Esophagus muscularis mucosa (tissue), 4 donors: ENCODE data around the gene MN1. TPM values are rescaled to one million over a fixed set of nuclear protein-coding genes. Genes with fewer than 3 reads are reported as not detected.

Source experiments
- DNase-seq: peaks from one replicate; pipeline ENCODE4 v3.0.0-alpha.2; 2017; ENCODE audit errors: extremely low spot score
- H3K27ac ChIP-seq, 4 donors: fragments of 200-600 bp; sonication (generic); replicated peaks in 1 of 4; 1 replicate in 3 of 4; 2 replicates in 1 of 4; pipeline ENCODE4 v1.5.1; 2016 to 2019; ENCODE audit warnings: mild to moderate bottlenecking in 1 of 4
- H3K27me3 ChIP-seq, 4 donors: fragments of 200-600 bp; sonication (generic); one replicate each; pipeline versions ENCODE4 v1.5.1 to v1.6.0; 2016 to 2019
- H3K36me3 ChIP-seq, 4 donors: fragments of 200-600 bp; sonication (generic); one replicate each; pipeline ENCODE4 v1.5.1; 2016 to 2019
- H3K4me1 ChIP-seq, 4 donors: fragments of 200-600 bp; sonication (generic); one replicate each; pipeline ENCODE4 v1.5.1; 2016 to 2019
- H3K4me3 ChIP-seq, 4 donors: fragments of 200-600 bp; sonication (generic); 1 replicate in 2 of 4; 2 replicates in 2 of 4; pipeline ENCODE4 v1.5.1; 2016 to 2019; ENCODE audit warnings: mild to moderate bottlenecking in 4 of 4, moderate library complexity in 1 of 4
- H3K9me3 ChIP-seq, 4 donors: fragments of 200-600 bp; sonication (generic); 1 replicate in 3 of 4; 2 replicates in 1 of 4; pipeline ENCODE4 v1.5.1; 2016 to 2019
- EP300 ChIP-seq: sonication (generic); formaldehyde crosslinking; IDR thresholded peaks from one replicate; pipeline ENCODE4 v1.6.1; 2017; ENCODE audit warnings: antibody characterized with exemption
- POLR2A ChIP-seq: fragments of 450-650 bp; IDR thresholded peaks from one replicate; pipeline ENCODE4 v1.6.1; 2017; ENCODE audit warnings: antibody characterized with exemption, moderate library complexity, mild to moderate bottlenecking, low read depth
- POLR2AphosphoS5 ChIP-seq, 2 donors: sonication (generic); formaldehyde crosslinking; IDR thresholded peaks; one replicate each; pipeline ENCODE4 v1.6.1; 2017; ENCODE audit warnings: antibody characterized with exemption in 2 of 2
- WGBS: methylation state at CpG from one replicate; pipeline ENCODE4 v1.1.5; 2018; 5-methylcytosine and 5-hydroxymethylcytosine counted together
- intact Hi-C: fragments of 100-400 bp; cut with DNase I; formaldehyde crosslinking; loops from one replicate; pipeline ENCODE4 v1.15.1; 2023
- total RNA-seq, 4 donors: library from RNA; depleted of rRNA; stranded (reverse); fragments of >200 nt; gene quantifications; one replicate each; pipeline versions ENCODE4 v1.1.0 to v1.2.1, GENCODE V29; 2016
- TF ChIP-seq, protein P1 (sequence below), 3 experiments: fragments of 200-600 bp in 2 of 3; fragments of 450-650 bp in 1 of 3; sonication (generic) in 2 of 3; IDR thresholded peaks; one replicate each; pipeline ENCODE4 v1.5.1; 2017 to 2019; ENCODE audit warnings: antibody characterized with exemption in 3 of 3, mild to moderate bottlenecking in 2 of 3, moderate library complexity in 1 of 3

Gene MN1
- total RNA-seq, 4 donors from 2014 or later, result 16.2 to 47.3 (median 29.0) TPM

DNA sequence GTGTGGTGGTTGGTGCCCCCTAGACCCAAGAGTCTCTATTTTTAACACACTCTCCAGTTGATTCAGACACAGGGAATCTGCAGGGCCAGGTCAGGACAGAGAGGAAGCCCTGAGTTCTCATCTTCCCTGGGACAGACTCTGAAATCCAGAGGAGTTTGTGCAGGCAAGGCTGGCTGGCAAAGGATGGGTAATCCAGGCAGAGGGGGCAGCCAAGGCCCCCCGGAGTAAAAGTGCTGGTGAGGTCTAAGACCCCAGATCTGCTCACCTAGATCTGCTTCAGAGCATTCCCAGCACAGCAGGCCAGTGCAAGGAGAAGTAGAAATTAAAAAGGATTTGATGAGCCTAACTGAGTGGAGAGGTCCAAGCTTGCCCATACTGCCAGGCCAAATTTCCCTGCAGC, 40.6 kb upstream of the MN1 start:
- no peaks in the 10 kb centered on the region for H3K27me3 ChIP-seq
- DNase-seq, result no peak
- no peak for TF ChIP-seq EP300
- TF ChIP-seq POLR2AphosphoS5 (IDR thresholded peaks at IDR 0.05), result no peak
- TF ChIP-seq, protein P1, sequence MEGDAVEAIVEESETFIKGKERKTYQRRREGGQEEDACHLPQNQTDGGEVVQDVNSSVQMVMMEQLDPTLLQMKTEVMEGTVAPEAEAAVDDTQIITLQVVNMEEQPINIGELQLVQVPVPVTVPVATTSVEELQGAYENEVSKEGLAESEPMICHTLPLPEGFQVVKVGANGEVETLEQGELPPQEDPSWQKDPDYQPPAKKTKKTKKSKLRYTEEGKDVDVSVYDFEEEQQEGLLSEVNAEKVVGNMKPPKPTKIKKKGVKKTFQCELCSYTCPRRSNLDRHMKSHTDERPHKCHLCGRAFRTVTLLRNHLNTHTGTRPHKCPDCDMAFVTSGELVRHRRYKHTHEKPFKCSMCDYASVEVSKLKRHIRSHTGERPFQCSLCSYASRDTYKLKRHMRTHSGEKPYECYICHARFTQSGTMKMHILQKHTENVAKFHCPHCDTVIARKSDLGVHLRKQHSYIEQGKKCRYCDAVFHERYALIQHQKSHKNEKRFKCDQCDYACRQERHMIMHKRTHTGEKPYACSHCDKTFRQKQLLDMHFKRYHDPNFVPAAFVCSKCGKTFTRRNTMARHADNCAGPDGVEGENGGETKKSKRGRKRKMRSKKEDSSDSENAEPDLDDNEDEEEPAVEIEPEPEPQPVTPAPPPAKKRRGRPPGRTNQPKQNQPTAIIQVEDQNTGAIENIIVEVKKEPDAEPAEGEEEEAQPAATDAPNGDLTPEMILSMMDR (IDR thresholded peaks at IDR 0.05), result no peak
- TF ChIP-seq POLR2A, result no peak
- intact Hi-C loops, result no loop called here
- H3K9me3 ChIP-seq, result no peaks in the 10 kb centered on the region
- WGBS, result no CpG with 5 or more reads among the region's 1 CpG
- peak overlapping the region in 1 of 4 donors; percentile 8 for H3K27ac ChIP-seq
- H3K4me3 ChIP-seq, result no peak overlapping the region
- peaks cover 8 to 14% (median 11%) of the 10 kb centered on the region in 4 donors for H3K4me1 ChIP-seq
- peaks cover 0 to 19% (median 8%) of the 10 kb centered on the region in 4 donors for H3K36me3 ChIP-seq

DNA sequence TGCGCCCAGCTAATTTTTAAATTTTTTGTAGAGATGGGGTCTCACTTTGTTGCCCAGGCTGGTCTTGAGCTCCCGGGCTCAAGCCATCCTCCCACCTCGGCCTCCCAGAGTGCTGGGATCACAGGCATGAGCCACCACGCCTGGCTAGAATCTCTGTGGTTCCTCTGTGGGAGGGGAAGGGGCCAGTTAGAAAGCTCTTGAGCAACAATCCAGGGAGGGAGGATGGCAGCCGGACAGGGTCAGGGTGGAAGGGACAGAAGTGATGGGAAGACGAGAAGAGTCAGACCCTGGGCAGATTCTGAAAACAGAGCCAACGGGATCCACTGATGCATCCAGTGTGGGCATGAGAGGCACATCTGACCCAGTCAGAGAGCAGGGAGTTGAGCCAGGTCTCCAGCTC, 38.9 kb upstream of the MN1 start:
- intact Hi-C loops, result no loop called here
- DNase-seq, result no peak
- H3K4me1 ChIP-seq, result peaks cover 7 to 13% (median 9%) of the 10 kb centered on the region in 4 donors
- 100% methylated on average over 7 of the region's 7 CpGs for WGBS
- peaks cover 0 to 8% (median 5%) of the 10 kb centered on the region in 4 donors for H3K36me3 ChIP-seq
- TF ChIP-seq POLR2A, result no peak
- no peak for TF ChIP-seq POLR2AphosphoS5 (IDR thresholded peaks at IDR 0.05)
- no peak for TF ChIP-seq EP300
- TF ChIP-seq, protein P1 (IDR thresholded peaks at IDR 0.05), result no peak
- H3K4me3 ChIP-seq, result no peak overlapping the region
- H3K9me3 ChIP-seq, result no peaks in the 10 kb centered on the region
- H3K27ac ChIP-seq, result no peak overlapping the region
- H3K27me3 ChIP-seq, result no peaks in the 10 kb centered on the region

DNA sequence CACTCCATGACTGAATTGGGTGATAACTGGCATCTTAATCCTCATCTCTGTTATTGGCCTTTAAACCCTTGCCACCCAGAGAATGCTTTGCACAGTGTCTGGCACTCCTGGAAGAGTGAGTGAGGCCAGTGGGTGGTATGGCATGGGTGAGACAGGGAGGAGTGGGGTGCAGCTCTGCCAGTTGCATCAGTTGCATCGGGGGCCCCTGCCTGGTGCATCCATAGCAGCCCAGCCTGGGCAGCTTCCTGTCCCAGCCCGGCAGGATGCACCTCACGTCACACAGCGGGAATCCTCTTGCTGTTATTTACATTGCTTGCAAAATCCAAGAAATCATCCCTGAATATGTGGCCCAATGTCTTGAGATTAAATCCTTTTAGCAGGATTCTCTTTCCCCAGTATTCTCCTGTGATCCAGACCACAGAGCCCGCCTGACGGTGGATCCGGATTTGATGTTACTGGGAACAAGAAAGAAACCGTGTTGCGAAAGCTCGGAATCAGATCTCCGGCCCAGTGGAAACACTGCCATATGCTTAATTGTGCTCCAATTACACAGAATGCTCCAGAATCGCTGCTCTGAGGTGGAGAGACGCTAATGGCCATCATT, 37.6 kb upstream of the MN1 start:
- TF ChIP-seq POLR2A (no peak), EP300 (no peak), POLR2AphosphoS5 (IDR thresholded peaks at IDR 0.05) (no peak)
- TF ChIP-seq, protein P1 (IDR thresholded peaks at IDR 0.05), result no peak
- intact Hi-C loops, result no loop called here
- 90% methylated on average over 13 of the region's 13 CpGs for WGBS
- Histone ChIP-seq H3K36me3 (peaks cover 0 to 11% (median 4%) of the 10 kb centered on the region in 4 donors), H3K9me3 (no peaks in the 10 kb centered on the region), H3K27ac (no peak overlapping the region), H3K27me3 (no peaks in the 10 kb centered on the region), H3K4me3 (no peak overlapping the region), H3K4me1 (peaks cover 0 to 13% (median 0%) of the 10 kb centered on the region in 4 donors)
- no peak for DNase-seq

DNA sequence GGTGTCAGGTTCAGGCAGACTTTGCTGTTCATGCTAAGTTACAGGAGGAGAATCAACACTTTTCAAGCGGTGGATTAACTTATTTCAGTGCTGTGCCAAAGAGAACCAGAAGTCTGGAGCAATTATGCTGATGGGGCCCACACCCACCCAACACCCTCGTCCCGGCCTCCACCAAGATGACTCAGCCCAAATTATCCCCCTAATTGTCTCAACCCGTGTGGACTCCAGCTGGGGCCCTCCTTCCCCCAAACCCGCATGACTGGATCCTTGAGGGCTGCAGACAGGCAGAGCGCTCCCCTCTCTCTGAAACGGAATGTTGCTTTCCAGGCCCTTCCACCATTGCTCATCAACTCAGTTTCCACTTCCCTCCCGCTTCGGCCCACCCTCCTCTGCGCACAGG, 34.6 kb upstream of the MN1 start:
- Histone ChIP-seq H3K9me3 (no peaks in the 10 kb centered on the region), H3K27me3 (no peaks in the 10 kb centered on the region), H3K27ac (no peak overlapping the region), H3K36me3 (peaks cover 0 to 11% (median 3%) of the 10 kb centered on the region in 4 donors), H3K4me1 (no peaks in the 10 kb centered on the region), H3K4me3 (no peak overlapping the region)
- DNase-seq, result no peak
- intact Hi-C loops, result no loop called here
- TF ChIP-seq, protein P1 (IDR thresholded peaks at IDR 0.05), result no peak
- TF ChIP-seq POLR2AphosphoS5 (IDR thresholded peaks at IDR 0.05) (no peak), EP300 (no peak), POLR2A (no peak)
- 80% methylated on average over 10 of the region's 10 CpGs for WGBS

DNA sequence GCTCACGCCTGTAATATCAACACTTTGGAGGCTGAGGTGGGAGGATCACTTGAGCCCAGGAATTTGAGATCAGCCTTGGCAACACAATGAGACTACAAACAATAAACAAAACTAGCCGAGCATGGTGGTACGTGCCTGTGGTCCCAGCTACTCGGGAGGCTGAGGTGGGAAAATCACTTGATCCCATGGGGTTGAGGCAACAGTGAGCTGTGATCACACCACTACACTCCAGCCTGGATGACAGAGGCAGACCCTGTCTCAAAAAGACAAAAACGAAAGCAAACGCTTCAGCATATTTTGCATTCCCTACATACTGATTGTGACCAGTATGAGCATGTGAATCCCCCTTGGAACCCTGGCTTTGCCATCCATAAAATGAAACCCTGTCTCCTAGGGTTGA, 33.9 kb upstream of the MN1 start:
- H3K36me3 ChIP-seq, result peaks cover 0 to 6% (median 0%) of the 10 kb centered on the region in 4 donors
- H3K4me3 ChIP-seq, result no peak overlapping the region
- 100% methylated on average over 4 of the region's 6 CpGs for WGBS
- no peaks in the 10 kb centered on the region for H3K9me3 ChIP-seq
- no peak for DNase-seq
- no peaks in the 10 kb centered on the region for H3K4me1 ChIP-seq
- H3K27me3 ChIP-seq, result no peaks in the 10 kb centered on the region
- no peak overlapping the region for H3K27ac ChIP-seq
- intact Hi-C loops, result no loop called here
- TF ChIP-seq, protein P1 (IDR thresholded peaks at IDR 0.05), result no peak
- TF ChIP-seq POLR2AphosphoS5 (IDR thresholded peaks at IDR 0.05), result no peak
- TF ChIP-seq EP300, result no peak
- no peak for TF ChIP-seq POLR2A
